Inferior parietal cortex (tissue), 1 donor: ENCODE data around the gene PLEKHA5.
"Not testable (repeated sequence)": the region's sequence is repeated elsewhere in the genome, so short reads cannot be mapped to it uniquely, and the experiment has no call there.

Experiments
- DNase-seq: peaks from one replicate; pipeline ENCODE4 v3.0.0-alpha.2; 2016; ENCODE audit errors: extremely low spot score

The PLEKHA5 gene

GRCh38 chr12:19168644-19169043 lies 39.1 kb downstream of the PLEKHA5 start:
- no peak for DNase-seq

GRCh38 chr12:19169222-19169621 lies 39.7 kb downstream of the PLEKHA5 start:
- no peak for DNase-seq

- not testable (repeated sequence) for DNase-seq
These were observed 40.8 kb downstream of the PLEKHA5 start for GRCh38 chr12:19170286-19170685.

- no peak for DNase-seq
These were observed 42.2 kb downstream of the PLEKHA5 start for GRCh38 chr12:19171731-19172130.

- no peak for DNase-seq
These were observed 48.2 kb downstream of the PLEKHA5 start for GRCh38 chr12:19177754-19178153.

GRCh38 chr12:19179986-19180385 lies 50.5 kb downstream of the PLEKHA5 start:
- no peak for DNase-seq

- DNase-seq: no peak
These were observed 52.3 kb downstream of the PLEKHA5 start for GRCh38 chr12:19181666-19182426.

- DNase-seq: no peak
These were observed 53.7 kb downstream of the PLEKHA5 start for GRCh38 chr12:19183121-19183838.

GRCh38 chr12:19185262-19185929 lies 55.9 kb downstream of the PLEKHA5 start:
- no peak for DNase-seq

GRCh38 chr12:19186722-19187661 lies 57.5 kb downstream of the PLEKHA5 start:
- peak; percentile 78 for DNase-seq

- no peak for DNase-seq
These were observed 60.0 kb downstream of the PLEKHA5 start for GRCh38 chr12:19189522-19189921.

- peak; percentile 70 for DNase-seq
These were observed 60.9 kb downstream of the PLEKHA5 start for GRCh38 chr12:19190292-19191031.

- DNase-seq: no peak
These were observed 61.6 kb downstream of the PLEKHA5 start for GRCh38 chr12:19191089-19191488.

GRCh38 chr12:19191563-19191962 lies 62.0 kb downstream of the PLEKHA5 start:
- no peak for DNase-seq

GRCh38 chr12:19192710-19193109 lies 63.2 kb downstream of the PLEKHA5 start:
- no peak for DNase-seq

GRCh38 chr12:19194963-19195362 lies 65.4 kb downstream of the PLEKHA5 start:
- DNase-seq: no peak

- DNase-seq: no peak
These were observed 67.6 kb downstream of the PLEKHA5 start for GRCh38 chr12:19196959-19197630.

- no peak for DNase-seq
These were observed 68.7 kb downstream of the PLEKHA5 start for GRCh38 chr12:19198272-19198671.

GRCh38 chr12:19199332-19199731 lies 69.8 kb downstream of the PLEKHA5 start:
- DNase-seq: no peak

GRCh38 chr12:19200261-19200660 lies 70.7 kb downstream of the PLEKHA5 start:
- DNase-seq: no peak
